ENCODE measurements around the gene PALM2AKAP2.

Gene PALM2AKAP2

GRCh38 chr9:109779711-109780452 is at the start of gene PALM2AKAP2:
Gene PALM2AKAP2 (plus strand): TSS chr9:109780198. CDS start chr9:109780489, 291 bp downstream.
- DNase-seq, result peak; percentile 65

GRCh38 chr9:109730228-109730627 is 49.8 kb upstream of the PALM2AKAP2 start:
- DNase-seq, result peak; percentile 19

DNA sequence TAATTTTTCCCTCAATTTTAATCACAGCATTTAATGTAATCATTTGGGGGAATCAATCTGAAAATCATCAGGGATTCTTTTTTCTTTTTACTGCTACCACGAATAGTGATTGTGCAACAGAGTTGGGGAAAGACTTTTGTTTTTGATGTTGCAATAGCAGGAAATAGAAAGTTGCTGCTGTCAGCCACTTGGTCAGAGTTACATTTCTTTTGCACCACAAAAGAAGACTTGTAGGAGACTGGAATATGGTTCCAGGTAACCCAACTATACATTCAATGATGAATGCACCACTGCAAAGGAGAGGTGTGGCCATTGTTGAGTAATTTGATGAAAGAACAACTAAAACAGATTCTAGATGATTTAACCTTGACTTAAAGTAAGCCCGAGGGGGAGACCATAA is 46.3 kb upstream of the PALM2AKAP2 start:
- DNase-seq, result no peak

DNA sequence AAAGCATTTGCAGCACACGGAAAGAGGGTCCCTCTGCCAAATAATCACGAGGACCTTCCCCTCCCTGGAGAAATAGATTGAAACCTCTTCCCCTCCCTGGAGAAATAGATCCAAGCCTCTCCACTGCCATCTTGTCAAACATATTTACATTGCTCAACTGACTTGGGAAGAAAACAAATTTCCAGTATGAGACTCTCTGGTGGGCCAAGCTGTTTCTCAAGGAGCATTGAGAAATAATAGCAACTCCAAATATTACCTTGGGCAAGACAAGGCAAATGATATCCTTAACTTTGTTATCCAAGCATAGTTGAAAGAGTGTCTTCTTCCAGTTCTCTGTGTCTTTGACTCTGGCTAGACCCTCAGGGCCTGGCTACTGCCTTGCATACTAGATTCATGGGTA is 45.2 kb upstream of the PALM2AKAP2 start:
- DNase-seq, result no peak

DNA sequence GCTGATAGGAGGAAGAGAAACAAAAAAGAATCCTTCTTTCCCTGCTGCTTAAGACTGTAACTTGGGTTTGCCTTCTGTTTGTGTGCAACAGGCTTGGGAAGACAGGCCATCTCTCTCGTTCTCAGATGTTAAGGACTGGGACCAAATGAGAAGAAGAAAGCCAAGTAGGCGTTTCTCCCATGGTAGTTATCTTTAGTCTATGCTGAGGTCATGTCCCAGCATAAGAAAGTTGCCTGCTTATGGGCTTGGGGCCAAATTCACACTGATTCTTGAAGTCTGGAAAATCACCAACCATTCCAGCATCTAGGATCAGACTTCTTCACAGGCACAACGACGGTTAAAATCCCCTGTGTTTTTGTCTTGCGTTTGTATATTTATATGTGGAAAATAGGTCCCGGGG is 44.2 kb upstream of the PALM2AKAP2 start:
- DNase-seq, result no peak

DNA sequence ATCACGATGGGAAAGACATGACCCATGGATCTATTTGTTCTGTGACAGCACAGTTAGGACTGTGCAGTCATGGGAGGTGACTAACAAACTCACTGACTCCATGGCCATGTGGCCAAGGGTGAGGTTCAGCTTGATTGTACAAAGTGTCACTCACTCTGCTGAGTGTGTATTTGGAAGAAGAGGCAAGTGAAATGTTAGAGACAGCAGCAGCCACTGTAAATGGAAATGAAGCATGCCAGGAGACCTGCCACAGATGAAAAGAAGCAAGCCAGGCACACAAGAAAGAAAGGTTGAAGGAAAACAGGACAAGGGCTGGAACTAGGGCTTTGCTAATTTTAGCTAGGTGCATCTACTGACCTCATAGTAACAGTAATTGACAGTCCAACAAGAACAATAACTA is 42.7 kb upstream of the PALM2AKAP2 start:
- no peak for DNase-seq

GRCh38 chr9:109739760-109740159 is 40.2 kb upstream of the PALM2AKAP2 start:
- no peak for DNase-seq

- no peak for DNase-seq
Observed at GRCh38 chr9:109742776-109743348, 37.1 kb upstream of the PALM2AKAP2 start.

DNA sequence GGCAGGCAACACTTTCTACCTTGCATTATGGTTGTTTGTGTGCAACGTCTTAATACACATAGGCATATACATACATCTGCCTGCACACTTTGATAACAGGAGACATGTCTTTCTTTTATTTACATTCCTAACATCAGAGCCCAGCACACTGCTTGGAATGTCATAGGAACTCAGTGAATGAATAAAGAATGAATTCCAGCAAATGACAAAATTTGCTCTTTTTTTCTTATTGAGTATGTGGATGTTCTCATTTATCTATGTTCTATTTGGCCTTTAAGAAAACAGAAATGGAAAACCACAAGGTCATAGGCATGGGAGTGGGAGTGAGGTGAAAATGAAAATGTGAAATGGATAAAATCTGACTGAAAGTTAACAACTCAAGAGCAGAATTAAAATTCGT is 36.3 kb upstream of the PALM2AKAP2 start:
- no peak for DNase-seq

- peak; percentile 66 for DNase-seq
Observed at GRCh38 chr9:109745335-109746283, 34.4 kb upstream of the PALM2AKAP2 start.

- DNase-seq, result no peak
Observed at GRCh38 chr9:109751253-109751652, 28.7 kb upstream of the PALM2AKAP2 start.

- DNase-seq, result no peak
Observed at GRCh38 chr9:109753308-109753707, 26.7 kb upstream of the PALM2AKAP2 start.

DNA sequence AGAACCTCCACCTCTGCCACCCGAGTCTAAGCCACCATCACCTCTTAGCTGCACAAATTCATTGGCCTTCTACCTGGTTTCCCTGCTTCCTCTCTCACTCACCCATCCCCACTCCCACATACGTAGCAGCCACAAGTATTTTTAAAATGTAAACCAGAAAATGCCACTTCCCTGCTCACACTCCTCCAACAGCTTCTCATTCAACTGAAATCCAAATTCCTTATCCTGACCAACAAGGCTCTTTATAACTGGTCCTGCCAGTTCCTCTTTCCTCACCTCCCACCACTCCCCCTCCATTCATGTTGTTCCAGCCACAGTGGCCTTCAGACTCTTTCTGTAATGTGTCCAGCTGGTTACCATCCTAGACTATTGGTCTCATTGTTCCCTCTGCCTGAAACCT is 25.0 kb upstream of the PALM2AKAP2 start:
- DNase-seq, result no peak

DNA sequence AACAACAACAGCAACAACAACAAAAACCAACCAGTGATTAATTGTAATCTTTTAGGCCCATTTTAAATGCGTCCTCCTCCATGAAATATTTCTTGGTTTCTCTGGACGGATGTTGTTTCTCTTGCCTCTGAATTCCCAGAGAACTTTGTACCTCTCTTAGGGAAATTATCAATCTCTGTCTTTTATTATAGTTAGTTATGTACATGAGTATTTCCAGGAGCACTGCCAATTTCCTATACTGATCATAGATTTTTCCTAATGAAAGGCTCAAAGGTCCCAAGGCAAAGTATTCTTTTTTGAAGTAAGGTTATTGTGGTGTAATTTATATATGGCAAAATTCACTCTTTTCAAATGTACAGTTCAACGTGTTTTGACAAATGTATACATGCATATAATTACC is 20.4 kb upstream of the PALM2AKAP2 start:
- no peak for DNase-seq

- no peak for DNase-seq
Observed at GRCh38 chr9:109765278-109765677, 14.7 kb upstream of the PALM2AKAP2 start.

DNA sequence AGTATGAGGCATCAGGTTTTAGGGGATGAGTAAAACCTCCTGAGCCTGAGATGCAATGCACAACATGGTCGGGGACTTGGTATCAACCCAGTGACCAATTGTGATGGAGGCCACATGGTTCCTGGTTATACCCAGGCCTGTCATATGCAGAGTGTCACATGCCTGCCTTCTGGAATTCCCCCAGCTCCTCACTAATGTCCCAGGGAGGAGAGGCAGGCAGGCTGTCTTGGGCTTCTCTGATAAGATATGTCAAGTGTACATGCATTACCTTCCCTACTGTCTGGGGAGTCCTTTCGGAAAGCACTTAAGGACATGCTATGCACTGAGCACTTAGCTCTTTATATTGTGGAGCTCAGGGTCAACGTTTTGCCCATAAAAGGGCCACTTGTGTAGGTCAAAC is 14.2 kb upstream of the PALM2AKAP2 start:
- no peak for DNase-seq

DNA sequence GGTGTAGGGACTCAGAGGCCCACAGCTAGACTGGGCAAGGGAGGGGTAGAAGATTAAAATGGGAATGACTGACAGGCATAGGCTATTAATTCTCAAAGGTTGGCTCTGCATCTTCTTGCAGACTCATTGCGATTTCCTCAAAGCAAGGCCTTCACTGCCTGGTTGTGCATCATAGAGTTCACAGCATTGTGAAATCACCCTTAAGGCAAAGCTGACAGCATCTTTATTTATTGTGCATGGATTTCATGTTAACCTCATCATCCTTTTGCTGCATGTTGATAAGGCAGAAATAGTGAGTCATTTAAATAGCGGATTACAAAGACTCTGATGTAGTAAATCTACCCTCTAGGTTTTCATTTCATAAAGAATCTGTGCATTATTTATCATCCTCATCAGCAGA is 13.6 kb upstream of the PALM2AKAP2 start:
- no peak for DNase-seq

DNA sequence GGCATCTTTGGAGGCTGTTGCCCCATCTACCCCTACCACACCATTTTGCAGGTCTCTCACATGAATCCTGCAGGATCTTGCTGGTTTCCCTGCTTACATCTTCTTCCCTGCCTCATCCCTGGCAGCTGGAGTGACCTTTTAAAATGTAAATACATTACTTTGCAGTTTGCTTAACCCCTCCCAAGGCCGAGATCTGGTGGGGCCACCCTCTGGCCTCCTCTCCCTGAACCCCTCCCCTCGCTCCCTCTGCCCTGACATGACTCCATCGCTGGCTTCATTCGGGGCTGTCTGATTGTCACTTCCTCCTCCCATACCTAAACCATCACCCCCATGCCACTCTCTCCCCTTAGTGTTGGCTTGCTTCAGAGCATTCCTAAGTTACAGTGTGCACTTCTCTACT is 12.6 kb upstream of the PALM2AKAP2 start:
- DNase-seq, result no peak

GRCh38 chr9:109767814-109768213 is 12.2 kb upstream of the PALM2AKAP2 start:
- no peak for DNase-seq

DNA sequence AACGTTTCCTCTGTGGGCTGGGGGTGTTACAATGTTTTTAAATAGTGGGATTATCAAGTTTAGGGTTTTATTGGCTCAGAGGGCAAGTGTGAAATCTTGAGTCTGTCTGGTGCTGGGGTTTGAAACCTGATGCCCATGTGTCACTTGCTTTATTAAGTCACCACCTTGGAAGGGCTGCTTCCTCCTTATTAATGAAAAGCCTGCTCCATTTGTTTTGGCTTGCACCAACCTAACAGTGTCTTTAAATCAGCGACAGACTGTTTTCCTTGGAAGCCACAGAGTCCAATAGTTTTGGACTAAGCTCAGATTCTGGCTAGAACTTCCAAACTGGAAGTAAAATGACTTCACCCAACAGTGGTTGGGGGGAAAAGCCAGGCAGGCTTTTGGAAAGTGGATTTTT is 10.7 kb upstream of the PALM2AKAP2 start:
- no peak for DNase-seq

DNA sequence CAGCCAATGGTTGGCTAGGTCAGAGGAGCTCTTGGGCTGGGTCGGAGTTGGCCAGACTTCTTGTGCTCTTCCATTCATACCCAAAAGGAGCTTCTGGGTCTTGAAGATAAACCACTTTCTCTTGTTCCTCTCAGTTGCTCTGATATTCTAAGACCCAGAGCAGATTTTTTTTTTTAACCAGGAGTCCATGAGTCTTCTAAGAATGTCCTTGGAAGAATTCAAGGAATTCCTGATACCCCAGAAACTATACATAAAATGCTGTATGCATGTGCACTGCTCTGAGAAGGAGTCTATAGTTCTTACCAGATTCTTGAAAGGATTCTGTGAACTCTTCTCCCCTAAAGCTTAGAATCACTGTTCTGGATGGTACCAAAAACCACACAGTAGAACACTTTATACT is 9.9 kb upstream of the PALM2AKAP2 start:
- DNase-seq, result no peak

GRCh38 chr9:109771087-109771486 is 8.9 kb upstream of the PALM2AKAP2 start:
- no peak for DNase-seq

DNA sequence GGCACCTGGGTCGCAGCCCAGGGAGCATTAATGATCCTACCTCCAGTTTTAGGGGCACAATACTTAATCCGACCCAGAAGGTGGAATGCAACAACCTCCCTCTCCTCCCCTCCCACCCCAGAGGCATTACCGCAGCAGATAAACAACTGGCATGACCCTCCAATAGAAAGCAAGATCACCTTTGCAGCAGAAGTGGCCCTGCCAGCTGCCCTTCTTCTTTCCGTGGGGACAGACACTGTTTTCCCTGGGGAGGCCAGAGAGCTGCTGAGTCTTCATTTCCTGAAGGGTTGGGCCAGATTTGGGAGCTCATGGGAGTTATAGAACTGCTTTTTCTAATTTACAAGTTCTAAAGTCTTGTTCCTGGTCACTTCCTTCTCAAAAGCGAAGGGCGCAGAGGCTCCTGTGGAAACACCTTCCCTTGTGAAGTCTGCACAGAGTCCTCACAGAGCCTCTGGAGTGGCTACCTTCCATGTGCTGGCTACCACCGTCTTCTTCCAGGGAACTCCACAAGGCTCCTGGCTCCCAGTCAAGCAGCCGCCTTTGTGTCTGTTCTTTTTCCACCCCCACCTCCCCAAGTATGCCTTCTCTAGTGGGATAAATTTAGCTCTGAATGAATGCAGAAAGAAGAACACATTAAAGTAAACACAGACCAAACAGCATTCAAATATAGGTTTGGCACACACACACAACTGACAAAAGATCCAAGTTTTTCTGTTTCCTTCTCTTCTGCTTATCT is 8.0 kb upstream of the PALM2AKAP2 start:
- DNase-seq, result no peak
